ENCODE results near the gene RSRC1.

RSRC1 gene

DNA sequence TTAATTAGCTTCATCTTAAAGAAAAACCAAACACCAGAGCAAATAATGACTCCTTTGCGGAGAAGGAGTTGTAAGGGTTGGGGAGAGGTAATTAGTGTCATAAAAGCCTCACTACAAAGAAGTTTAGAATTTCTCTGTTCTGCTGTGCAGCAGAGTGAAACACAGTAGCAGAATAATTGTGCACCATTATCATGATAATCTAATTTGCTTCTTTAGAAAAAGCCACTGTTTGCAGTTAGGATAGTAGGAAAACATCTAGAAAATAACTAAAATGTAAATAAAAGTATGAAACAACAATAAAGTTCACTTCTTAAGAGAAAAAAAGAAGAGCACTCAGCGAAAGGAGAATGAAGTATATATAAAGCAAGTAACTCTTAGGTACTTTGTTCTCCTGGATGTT is 9.2 kb upstream of the RSRC1 start:
- H3K27ac ChIP-seq: no peak overlapping the region
- ChIA-PET CTCF (interaction anchor here (0.7 kb wide), 1 partner anchor 334 kb away, joined by 3 read pairs; no protein-coding TSS in a partner anchor), POLR2A (ENCODE audit: low non-redundant PET) (no interaction called here)
- no peak for DNase-seq (ENCODE audit: low spot score)
- TF ChIP-seq, protein P1, sequence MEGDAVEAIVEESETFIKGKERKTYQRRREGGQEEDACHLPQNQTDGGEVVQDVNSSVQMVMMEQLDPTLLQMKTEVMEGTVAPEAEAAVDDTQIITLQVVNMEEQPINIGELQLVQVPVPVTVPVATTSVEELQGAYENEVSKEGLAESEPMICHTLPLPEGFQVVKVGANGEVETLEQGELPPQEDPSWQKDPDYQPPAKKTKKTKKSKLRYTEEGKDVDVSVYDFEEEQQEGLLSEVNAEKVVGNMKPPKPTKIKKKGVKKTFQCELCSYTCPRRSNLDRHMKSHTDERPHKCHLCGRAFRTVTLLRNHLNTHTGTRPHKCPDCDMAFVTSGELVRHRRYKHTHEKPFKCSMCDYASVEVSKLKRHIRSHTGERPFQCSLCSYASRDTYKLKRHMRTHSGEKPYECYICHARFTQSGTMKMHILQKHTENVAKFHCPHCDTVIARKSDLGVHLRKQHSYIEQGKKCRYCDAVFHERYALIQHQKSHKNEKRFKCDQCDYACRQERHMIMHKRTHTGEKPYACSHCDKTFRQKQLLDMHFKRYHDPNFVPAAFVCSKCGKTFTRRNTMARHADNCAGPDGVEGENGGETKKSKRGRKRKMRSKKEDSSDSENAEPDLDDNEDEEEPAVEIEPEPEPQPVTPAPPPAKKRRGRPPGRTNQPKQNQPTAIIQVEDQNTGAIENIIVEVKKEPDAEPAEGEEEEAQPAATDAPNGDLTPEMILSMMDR (conservative IDR thresholded peaks at IDR 0.05; ENCODE audit: low read depth): no peak

DNA sequence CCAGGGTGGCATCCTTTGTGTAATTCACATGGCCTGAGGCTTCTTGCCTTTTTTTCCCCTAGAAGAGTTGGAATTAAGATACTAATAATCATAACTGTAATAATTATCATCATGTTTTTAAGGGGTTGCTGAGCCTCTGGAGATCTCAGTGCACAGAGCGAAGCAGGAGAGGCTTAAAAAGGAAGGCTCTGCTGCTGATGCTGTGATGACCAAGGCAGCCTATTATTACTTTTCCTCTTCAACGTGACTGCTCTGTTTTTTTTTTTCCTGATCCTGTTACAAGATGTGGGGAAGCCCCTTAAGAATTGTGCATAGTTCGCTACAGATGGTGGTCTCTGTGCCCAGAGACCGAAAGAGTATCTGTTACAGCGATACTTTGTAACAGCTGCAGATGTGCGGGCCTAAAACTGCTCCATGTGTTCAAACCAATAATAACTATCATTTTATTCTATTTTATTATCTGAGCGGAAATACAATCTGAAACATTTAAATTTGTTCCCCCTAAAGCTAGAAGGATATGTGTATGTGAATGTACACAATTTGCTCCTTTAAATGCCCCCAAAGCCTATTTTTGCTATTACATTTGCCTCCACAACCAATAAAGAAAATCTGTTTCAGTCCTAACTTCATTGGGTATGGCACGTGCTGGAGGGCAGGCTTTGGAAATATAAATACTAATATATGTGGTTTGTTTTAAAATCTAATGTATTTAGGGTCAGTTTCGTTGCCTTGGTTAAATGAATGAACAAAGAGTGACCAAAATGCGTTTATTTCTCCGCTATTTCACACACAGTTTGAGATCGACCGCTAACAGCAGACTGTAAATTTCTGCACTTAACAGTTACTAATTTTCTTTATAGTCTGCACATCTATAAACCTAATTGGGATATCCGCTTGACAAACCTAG is 8.3 kb upstream of the RSRC1 start:
- H3K27ac ChIP-seq: no peak overlapping the region
- TF ChIP-seq, protein P1 (conservative IDR thresholded peaks at IDR 0.05; ENCODE audit: low read depth): no peak
- no peak for DNase-seq (ENCODE audit: low spot score)
- ChIA-PET CTCF (interaction anchor here (0.7 kb wide), 1 partner anchor 333 kb away, joined by 3 read pairs; no protein-coding TSS in a partner anchor), POLR2A (ENCODE audit: low non-redundant PET) (no interaction called here)

DNA sequence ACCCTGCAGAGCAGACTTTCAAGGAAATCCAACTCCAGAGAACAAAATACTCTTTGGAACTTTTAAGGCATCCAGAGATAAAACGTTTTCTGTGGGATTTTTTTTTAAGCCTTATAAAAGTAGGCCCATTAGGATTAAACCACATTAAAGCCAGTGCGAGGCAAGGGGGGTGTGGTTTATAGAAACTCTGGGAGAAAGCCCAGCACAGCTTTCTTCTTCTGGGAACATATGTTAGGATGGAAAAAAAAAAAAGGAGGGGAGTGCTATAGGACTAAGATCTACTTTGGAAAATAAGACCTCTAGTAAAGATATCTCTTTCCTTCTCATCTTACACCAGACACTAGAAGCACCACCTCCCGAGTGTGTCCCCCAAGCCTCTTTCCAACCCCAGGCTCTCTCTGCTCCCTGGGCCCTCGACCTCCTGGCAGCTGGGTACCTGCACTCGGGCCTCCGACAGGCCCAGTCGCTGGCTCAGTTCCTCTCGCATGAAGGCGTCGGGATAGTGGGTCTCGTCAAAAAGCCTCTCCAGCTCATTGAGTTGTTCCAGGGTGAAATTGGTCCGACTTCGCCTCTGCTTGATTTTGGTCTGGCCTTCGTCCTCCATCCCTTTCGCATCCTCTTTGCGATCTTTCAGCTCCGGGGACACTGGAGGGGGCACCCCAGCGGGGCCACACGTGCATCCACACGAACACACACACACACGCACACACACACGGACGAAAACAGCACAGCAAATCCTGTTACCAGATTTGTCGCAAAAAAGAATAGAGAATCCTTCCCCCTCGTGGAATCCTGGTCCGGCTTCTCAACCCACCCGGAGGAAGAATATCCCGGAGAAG is 7.4 kb upstream of the RSRC1 start:
- TF ChIP-seq, protein P1 (conservative IDR thresholded peaks at IDR 0.05; ENCODE audit: low read depth): no peak
- CTCF ChIA-PET: no interaction called here
- POLR2A ChIA-PET (ENCODE audit: low non-redundant PET): no interaction called here
- no peak overlapping the region for H3K27ac ChIP-seq
- no peak for DNase-seq (ENCODE audit: low spot score)

DNA sequence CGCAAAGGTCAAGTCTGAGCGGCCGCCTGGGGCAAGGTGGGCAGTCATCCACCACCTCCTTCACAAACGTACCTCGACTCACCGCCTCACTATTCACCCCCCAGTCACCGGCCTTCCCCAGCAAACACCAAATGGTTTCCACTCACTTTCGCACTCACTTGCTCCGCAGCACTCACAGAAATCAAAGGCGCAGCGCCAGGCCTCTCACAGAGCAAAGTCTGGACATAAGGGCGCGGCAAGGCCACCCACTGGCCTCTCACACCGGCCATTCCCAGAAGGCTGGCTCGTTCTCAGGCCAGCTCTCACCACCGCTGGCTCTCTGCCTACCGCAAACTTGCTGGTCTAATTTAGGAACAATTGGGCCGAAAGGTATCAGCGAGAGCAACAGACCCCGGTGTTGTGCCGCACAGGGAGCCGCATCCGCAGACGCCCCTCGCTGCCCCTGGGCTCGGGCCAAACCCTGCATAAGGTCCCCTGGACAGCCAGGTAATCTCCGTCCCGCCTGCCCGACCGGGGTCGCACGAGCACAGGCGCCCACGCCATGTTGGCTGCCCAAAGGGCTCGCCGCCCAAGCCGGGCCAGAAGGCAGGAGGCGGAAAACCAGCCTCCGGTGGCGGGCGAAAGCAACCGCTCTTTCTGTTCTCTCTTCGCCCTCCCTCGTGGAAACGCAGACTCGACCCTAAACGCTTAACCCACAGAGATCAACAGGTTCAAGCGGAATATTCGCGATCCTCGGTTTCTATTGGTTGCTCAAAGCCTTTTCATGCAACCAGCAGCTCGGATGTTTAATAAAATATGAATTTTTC is 6.6 kb upstream of the RSRC1 start:
- ChIA-PET POLR2A (ENCODE audit: low non-redundant PET) (no interaction called here), CTCF (no interaction called here)
- DNase-seq (ENCODE audit: low spot score): no peak
- TF ChIP-seq, protein P1 (conservative IDR thresholded peaks at IDR 0.05; ENCODE audit: low read depth): no peak
- no peak overlapping the region for H3K27ac ChIP-seq

DNA sequence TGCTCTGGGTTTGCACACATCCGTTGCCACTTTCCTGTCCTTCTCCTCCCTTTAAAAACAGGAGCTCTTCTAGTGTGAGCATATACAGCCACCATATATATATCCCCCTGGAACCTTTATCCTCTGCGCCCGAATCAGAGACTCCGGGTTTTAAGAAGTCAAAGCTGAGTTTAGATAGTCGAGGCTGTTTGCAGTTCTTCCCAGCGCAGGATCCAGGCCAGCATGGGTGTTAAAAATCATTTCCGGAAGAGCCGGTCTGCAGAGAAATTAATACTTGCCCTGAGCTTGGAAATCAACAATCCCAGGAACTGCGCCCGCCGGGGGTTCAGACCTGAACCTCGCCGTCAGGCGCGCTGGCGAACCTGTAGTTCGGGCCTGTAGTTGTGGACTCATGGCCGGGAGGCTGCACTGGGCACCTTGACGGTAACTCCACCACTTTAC is 6.0 kb upstream of the RSRC1 start:
- DNase-seq (ENCODE audit: low spot score): no peak
- ChIA-PET CTCF (no interaction called here), POLR2A (ENCODE audit: low non-redundant PET) (no interaction called here)
- H3K27ac ChIP-seq: no peak overlapping the region
- TF ChIP-seq, protein P1 (conservative IDR thresholded peaks at IDR 0.05; ENCODE audit: low read depth): no peak

DNA sequence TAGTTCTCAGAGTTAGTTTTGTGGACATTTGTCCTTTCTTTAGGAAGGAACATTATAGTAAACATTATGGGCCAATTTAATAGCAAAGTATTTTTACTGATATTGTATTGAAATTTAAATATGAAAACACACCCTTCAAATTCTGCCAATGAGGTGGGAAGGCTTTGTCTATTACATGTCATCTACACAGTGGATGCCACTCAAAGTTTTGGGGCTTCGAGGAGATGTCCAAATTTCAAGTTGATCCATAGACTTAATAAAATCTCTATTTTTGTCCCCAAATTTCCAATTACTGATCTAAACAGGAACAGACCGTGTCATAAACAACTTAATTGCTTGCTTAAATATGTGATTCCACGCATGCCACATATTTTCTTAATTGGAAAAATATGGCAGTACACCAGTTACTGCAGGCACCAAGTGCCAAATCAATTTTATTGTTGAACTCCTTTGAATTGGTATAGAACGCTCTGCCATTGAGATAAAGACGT is 5.4 kb upstream of the RSRC1 start:
- POLR2A ChIA-PET (ENCODE audit: low non-redundant PET): no interaction called here

More for the DNA sequence above, 5.4 kb upstream of the RSRC1 start:
- no peak for DNase-seq (ENCODE audit: low spot score)
- TF ChIP-seq, protein P1 (conservative IDR thresholded peaks at IDR 0.05; ENCODE audit: low read depth): no peak
- CTCF ChIA-PET: no interaction called here
- H3K27ac ChIP-seq: no peak overlapping the region

All from RWPE1 (cell line).